Smooth muscle cell (in vitro differentiated cells): ENCODE measurements around the gene PRMT7. TPM values are rescaled to one million over a fixed set of nuclear protein-coding genes. Genes with fewer than 3 reads are reported as not detected.

Experiments used
- DNase-seq: peaks from one replicate; lab custom pipeline; 2025; ENCODE audit not compliant: unreplicated experiment; lab: John Stamatoyannopoulos, UW
- H2AFZ ChIP-seq: fragments of 200-600 bp; sonication (generic); 2 replicates; pipeline ENCODE4 v1.6.0; 2016; ENCODE audit warnings: antibody characterized with exemption, low read depth, mild to moderate bottlenecking
- H3F3A ChIP-seq: fragments of 200-600 bp; sonication (generic); 2 replicates; pipeline ENCODE4 v1.6.0; 2017; ENCODE audit warnings: antibody characterized with exemption, low read depth
- H3K27ac ChIP-seq: fragments of 200-600 bp; sonication (generic); 2 replicates; pipeline ENCODE4 v1.5.1; 2016; ENCODE audit warnings: low read depth, mild to moderate bottlenecking
- H3K27me3 ChIP-seq: fragments of 200-600 bp; sonication (generic); 2 replicates; pipeline ENCODE4 v1.6.1; 2016; ENCODE audit warnings: low read depth, mild to moderate bottlenecking
- H3K36me3 ChIP-seq: fragments of 200-600 bp; sonication (generic); 2 replicates; pipeline ENCODE4 v1.5.1; 2016; ENCODE audit warnings: low read depth
- H3K4me1 ChIP-seq: fragments of 200-600 bp; sonication (generic); 2 replicates; pipeline ENCODE4 v1.5.1; 2016; ENCODE audit warnings: low read depth
- H3K4me2 ChIP-seq: fragments of 200-600 bp; sonication (generic); 2 replicates; pipeline ENCODE4 v1.6.0; 2016; ENCODE audit warnings: mild to moderate bottlenecking
- H3K4me3 ChIP-seq: fragments of 200-600 bp; sonication (generic); 2 replicates; pipeline ENCODE4 v1.5.1; 2016; ENCODE audit warnings: mild to moderate bottlenecking
- H3K79me2 ChIP-seq: fragments of 200-600 bp; sonication (generic); 2 replicates; pipeline ENCODE4 v1.6.0; 2016; ENCODE audit warnings: low read depth, mild to moderate bottlenecking
- H3K9ac ChIP-seq: fragments of 200-600 bp; sonication (generic); 2 replicates; pipeline ENCODE4 v1.6.0; 2016; ENCODE audit warnings: low read depth
- H3K9me3 ChIP-seq: fragments of 200-600 bp; sonication (generic); replicated peaks from 2 replicates; pipeline ENCODE4 v1.5.1; 2016; ENCODE audit warnings: low read depth
- H4K20me1 ChIP-seq: fragments of 200-600 bp; sonication (generic); 2 replicates; pipeline ENCODE4 v1.6.0; 2016; ENCODE audit warnings: low read depth
- WGBS: methylation state at CpG from one replicate; pipeline ENCODE4 v1.1.7; 2016; ENCODE audit warnings: low lambda C conversion rate; 5-methylcytosine and 5-hydroxymethylcytosine counted together
- polyA plus RNA-seq: library from polyadenylated mRNA; unstranded; fragments of >200 nt; fragmentation: Nextera tagmentation; extraction: Ambion mirVana; gene quantifications from 2 replicates; pipeline ENCODE4 v1.2.1, GENCODE V29; 2016
- total RNA-seq: library from RNA; depleted of rRNA; stranded (reverse); fragments of >200 nt; gene quantifications from 2 replicates; pipeline ENCODE4 v1.2.3, GENCODE V29; 2014
- TF ChIP-seq, protein P1 (sequence below): fragments of 200-600 bp; sonication (generic); IDR thresholded peaks from 2 replicates; pipeline ENCODE4 v1.5.1; 2017; ENCODE audit warnings: borderline replicate concordance, mild to moderate bottlenecking, antibody characterized with exemption; ENCODE audit not compliant: insufficient read depth, poor library complexity, severe bottlenecking

PRMT7 gene
- total and polyA plus RNA-seq, 2 experiments from 2014 or later: 22.1 to 25.4 TPM

DNA sequence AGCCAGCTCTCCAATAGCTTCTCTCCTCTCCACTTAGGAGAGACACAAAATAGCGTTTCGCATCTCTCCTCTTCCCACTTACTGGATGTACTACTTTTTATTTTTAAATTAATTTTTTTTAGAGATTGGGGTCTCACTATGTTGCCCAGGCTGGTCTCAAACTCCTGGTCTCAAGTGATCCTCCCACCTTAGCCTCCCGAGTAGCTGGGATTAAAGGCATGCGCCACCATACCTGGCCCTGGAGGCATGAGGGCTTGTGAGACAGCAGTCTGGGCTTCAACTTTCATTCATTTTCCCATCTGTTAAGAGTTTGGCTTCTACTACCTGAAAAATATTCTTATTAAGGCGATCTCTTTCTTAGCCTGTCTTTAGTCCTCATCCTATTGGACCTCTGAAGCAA is 18.4 kb upstream of the PRMT7 start:
- Histone ChIP-seq H3K27ac (no peak overlapping the region), H3K79me2 (no peaks in the 10 kb centered on the region), H4K20me1 (peaks cover 56% of the 10 kb centered on the region), H3K4me1 (no peaks in the 10 kb centered on the region), H3K36me3 (peaks cover 4% of the 10 kb centered on the region), H3K4me3 (no peak overlapping the region), H3K9me3 (no peaks in the 10 kb centered on the region), H3K9ac (no peak overlapping the region), H3F3A (no peaks in the 10 kb centered on the region), H3K4me2 (no peak overlapping the region), H2AFZ (no peak overlapping the region), H3K27me3 (no peaks in the 10 kb centered on the region)
- no peak for DNase-seq
- TF ChIP-seq, protein P1, sequence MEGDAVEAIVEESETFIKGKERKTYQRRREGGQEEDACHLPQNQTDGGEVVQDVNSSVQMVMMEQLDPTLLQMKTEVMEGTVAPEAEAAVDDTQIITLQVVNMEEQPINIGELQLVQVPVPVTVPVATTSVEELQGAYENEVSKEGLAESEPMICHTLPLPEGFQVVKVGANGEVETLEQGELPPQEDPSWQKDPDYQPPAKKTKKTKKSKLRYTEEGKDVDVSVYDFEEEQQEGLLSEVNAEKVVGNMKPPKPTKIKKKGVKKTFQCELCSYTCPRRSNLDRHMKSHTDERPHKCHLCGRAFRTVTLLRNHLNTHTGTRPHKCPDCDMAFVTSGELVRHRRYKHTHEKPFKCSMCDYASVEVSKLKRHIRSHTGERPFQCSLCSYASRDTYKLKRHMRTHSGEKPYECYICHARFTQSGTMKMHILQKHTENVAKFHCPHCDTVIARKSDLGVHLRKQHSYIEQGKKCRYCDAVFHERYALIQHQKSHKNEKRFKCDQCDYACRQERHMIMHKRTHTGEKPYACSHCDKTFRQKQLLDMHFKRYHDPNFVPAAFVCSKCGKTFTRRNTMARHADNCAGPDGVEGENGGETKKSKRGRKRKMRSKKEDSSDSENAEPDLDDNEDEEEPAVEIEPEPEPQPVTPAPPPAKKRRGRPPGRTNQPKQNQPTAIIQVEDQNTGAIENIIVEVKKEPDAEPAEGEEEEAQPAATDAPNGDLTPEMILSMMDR: no peak
- 95% methylated on average over 5 of the region's 5 CpGs for WGBS

DNA sequence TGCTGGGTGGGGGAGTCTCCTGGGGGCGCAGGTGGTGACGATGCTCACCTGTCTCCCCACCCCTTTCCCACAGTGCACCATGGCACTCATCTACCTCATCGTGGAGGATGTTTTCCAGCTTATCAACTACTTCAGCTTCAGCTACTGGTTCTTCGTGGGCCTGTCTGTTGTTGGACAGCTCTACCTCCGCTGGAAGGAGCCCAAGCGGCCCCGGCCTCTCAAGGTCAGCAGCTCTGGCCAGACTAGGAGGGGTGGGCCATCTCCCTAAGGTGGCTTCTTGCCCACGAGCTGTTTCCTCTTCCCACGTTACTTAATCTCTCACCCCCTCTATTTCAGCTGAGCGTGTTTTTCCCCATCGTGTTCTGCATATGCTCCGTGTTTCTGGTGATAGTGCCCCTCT is 14.5 kb upstream of the PRMT7 start:
- no peak for DNase-seq
- no peaks in the 10 kb centered on the region for H3K27me3 ChIP-seq
- no peak overlapping the region for H3K9ac ChIP-seq
- no peak overlapping the region for H3K27ac ChIP-seq
- no peak overlapping the region for H3K4me2 ChIP-seq
- peaks cover 70% of the 10 kb centered on the region for H4K20me1 ChIP-seq
- peaks cover 4% of the 10 kb centered on the region for H3K4me1 ChIP-seq
- TF ChIP-seq, protein P1: no peak
- H3F3A ChIP-seq: peaks cover 23% of the 10 kb centered on the region
- H3K79me2 ChIP-seq: no peaks in the 10 kb centered on the region
- H3K36me3 ChIP-seq: peaks cover 7% of the 10 kb centered on the region
- WGBS: 98% methylated on average over 12 of the region's 12 CpGs
- no peak overlapping the region for H2AFZ ChIP-seq
- no peaks in the 10 kb centered on the region for H3K9me3 ChIP-seq
- H3K4me3 ChIP-seq: no peak overlapping the region

DNA sequence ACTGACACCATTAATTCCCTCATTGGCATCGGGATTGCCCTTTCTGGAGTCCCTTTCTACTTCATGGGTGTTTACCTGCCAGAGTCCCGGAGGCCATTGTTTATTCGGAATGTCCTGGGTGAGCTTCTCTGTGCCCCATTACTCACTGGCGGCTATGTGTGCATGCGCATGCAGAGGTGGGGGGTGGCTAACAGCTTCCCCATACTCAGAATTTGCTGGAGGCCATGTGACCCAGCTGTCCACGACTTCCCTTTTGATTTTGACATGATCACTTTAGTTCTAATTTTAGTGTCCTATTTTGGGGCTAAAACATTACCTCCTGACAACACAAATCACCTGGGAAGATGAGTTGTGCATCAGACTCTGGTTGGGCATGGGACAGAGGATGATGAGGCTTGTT is 14.1 kb upstream of the PRMT7 start:
- H3K27ac ChIP-seq: no peak overlapping the region
- no peak overlapping the region for H3K9ac ChIP-seq
- TF ChIP-seq, protein P1: no peak
- H3K9me3 ChIP-seq: no peaks in the 10 kb centered on the region
- no peaks in the 10 kb centered on the region for H3K79me2 ChIP-seq
- H3K36me3 ChIP-seq: peaks cover 7% of the 10 kb centered on the region
- H3K27me3 ChIP-seq: no peaks in the 10 kb centered on the region
- 98% methylated on average over 6 of the region's 6 CpGs for WGBS
- H2AFZ ChIP-seq: no peak overlapping the region
- peaks cover 73% of the 10 kb centered on the region for H4K20me1 ChIP-seq
- H3K4me3 ChIP-seq: no peak overlapping the region
- H3F3A ChIP-seq: peaks cover 27% of the 10 kb centered on the region
- no peak overlapping the region for H3K4me2 ChIP-seq
- H3K4me1 ChIP-seq: peaks cover 4% of the 10 kb centered on the region
- no peak for DNase-seq

DNA sequence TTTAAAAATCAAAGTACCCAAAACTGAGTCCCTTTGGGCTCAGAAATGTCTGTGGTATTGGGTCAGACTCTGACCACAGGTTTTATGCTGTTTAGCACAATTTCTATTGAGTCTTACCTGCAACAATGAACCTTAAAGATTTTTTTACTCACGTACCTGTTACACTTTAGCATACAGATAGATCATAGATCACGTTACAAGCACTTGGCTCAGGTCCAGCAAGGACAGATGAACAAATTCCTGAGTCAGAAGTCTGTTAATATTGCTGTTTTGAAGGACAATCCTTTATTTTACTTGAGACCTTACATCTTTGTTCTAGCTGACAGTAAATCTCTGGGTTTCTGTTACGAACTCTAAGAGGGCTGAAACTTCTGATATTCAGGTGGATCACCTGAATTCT is 12.9 kb upstream of the PRMT7 start:
- Histone ChIP-seq H3K9ac (no peak overlapping the region), H3K4me1 (peaks cover 4% of the 10 kb centered on the region), H3K79me2 (no peaks in the 10 kb centered on the region), H3K36me3 (peaks cover 7% of the 10 kb centered on the region), H3K4me3 (no peak overlapping the region), H2AFZ (no peak overlapping the region), H3K27ac (peak overlapping the region; percentile 62), H3K4me2 (no peak overlapping the region), H3K9me3 (no peaks in the 10 kb centered on the region), H4K20me1 (peaks cover 84% of the 10 kb centered on the region), H3K27me3 (no peaks in the 10 kb centered on the region), H3F3A (peaks cover 33% of the 10 kb centered on the region)
- WGBS: 89% methylated on average over 3 of the region's 3 CpGs
- TF ChIP-seq, protein P1: no peak
- DNase-seq: no peak
